Karpas-422 (cell line): Measurements from ENCODE around the gene PITPNM1. TPM values are rescaled to one million over a fixed set of nuclear protein-coding genes. Genes with fewer than 3 reads are reported as not detected.

Experiments
- DNase-seq: peaks from one replicate; pipeline ENCODE4 v3.0.0-alpha.2; 2015
- H2AFZ ChIP-seq: fragments of 200-600 bp; sonication (generic); 2 replicates; pipeline ENCODE4 v1.6.1; 2014; ENCODE audit warnings: antibody characterized with exemption, low read length, mixed read lengths
- H3K27ac ChIP-seq: fragments of 200-600 bp; sonication (generic); 2 replicates; pipeline ENCODE4 v1.5.1; 2014; ENCODE audit warnings: mild to moderate bottlenecking, low read length, moderate library complexity
- H3K27me3 ChIP-seq: fragments of 200-600 bp; sonication (generic); 2 replicates; pipeline ENCODE4 v1.6.1; 2014; ENCODE audit warnings: low read length, mixed read lengths
- H3K36me3 ChIP-seq: fragments of 200-600 bp; sonication (generic); 2 replicates; pipeline ENCODE4 v1.6.1; 2014; ENCODE audit warnings: low read length, mixed read lengths; ENCODE audit not compliant: insufficient read depth
- H3K4me1 ChIP-seq: fragments of 200-600 bp; sonication (generic); 2 replicates; pipeline ENCODE4 v1.6.1; 2014; ENCODE audit warnings: mild to moderate bottlenecking, low read length, mixed read lengths
- H3K4me2 ChIP-seq: fragments of 200-600 bp; sonication (generic); 2 replicates; pipeline ENCODE4 v1.6.1; 2014; ENCODE audit warnings: low read length, low read depth, mild to moderate bottlenecking; ENCODE audit not compliant: poor library complexity, severe bottlenecking
- H3K4me3 ChIP-seq: fragments of 200-600 bp; sonication (generic); 2 replicates; pipeline ENCODE4 v1.5.1; 2014; ENCODE audit warnings: mild to moderate bottlenecking, antibody characterized with exemption, low read length, mixed read lengths
- H3K79me2 ChIP-seq: fragments of 200-600 bp; sonication (generic); 2 replicates; pipeline ENCODE4 v1.6.1; 2014; ENCODE audit warnings: mild to moderate bottlenecking, low read length, mixed read lengths
- H3K9ac ChIP-seq: fragments of 200-600 bp; sonication (generic); 2 replicates; pipeline ENCODE4 v1.6.0; 2014; ENCODE audit warnings: low read length
- H3K9me2 ChIP-seq: fragments of 200-600 bp; sonication (generic), shearing (Covaris generic); replicated peaks from 2 replicates; pipeline ENCODE4 v1.6.0; 2014; ENCODE audit warnings: mild to moderate bottlenecking, low read length, moderate library complexity; ENCODE audit not compliant: insufficient read depth
- H3K9me3 ChIP-seq: fragments of 300-700, 200-600 bp; sonication (generic); 2 replicates; pipeline ENCODE4 v1.6.1; 2014; ENCODE audit warnings: low read length, mixed read lengths
- H4K20me1 ChIP-seq: fragments of 200-600 bp; sonication (generic); 2 replicates; pipeline ENCODE4 v1.6.1; 2014; ENCODE audit warnings: mild to moderate bottlenecking, antibody characterized with exemption, low read length, low read depth; ENCODE audit not compliant: insufficient read depth
- total RNA-seq: library from RNA; depleted of rRNA; stranded (reverse); fragments of >200 nt; shearing (Covaris generic); gene quantifications from 2 replicates; pipeline ENCODE4 v1.2.3, GENCODE V29; 2014; ENCODE audit warnings: low replicate concordance

PITPNM1 gene
- total RNA-seq, 1 experiment from 2014 or later: 79.6 TPM

- H3K27me3 ChIP-seq: no peaks in the 10 kb centered on the region
- H3K9me3 ChIP-seq: no peaks in the 10 kb centered on the region
- H3K9ac ChIP-seq: peak overlapping the region; percentile 85
- DNase-seq: peak; percentile 97
- H4K20me1 ChIP-seq: no peaks in the 10 kb centered on the region
- peak overlapping the region; percentile 86 for H3K4me2 ChIP-seq
- peaks cover 55% of the 10 kb centered on the region for H3K4me1 ChIP-seq
- no peak overlapping the region for H2AFZ ChIP-seq
- H3K79me2 ChIP-seq: peaks cover 23% of the 10 kb centered on the region
- peak overlapping the region; percentile 87 for H3K4me3 ChIP-seq
- peak overlapping the region; percentile 72 for H3K27ac ChIP-seq
- H3K36me3 ChIP-seq: no peaks in the 10 kb centered on the region
- no peaks in the 10 kb centered on the region for H3K9me2 ChIP-seq
Measured at GRCh38 chr11:67464411-67465188, 40.6 kb downstream of the PITPNM1 start.

GRCh38 chr11:67463680-67464410 lies 41.3 kb downstream of the PITPNM1 start:
- peaks cover 59% of the 10 kb centered on the region for H3K4me1 ChIP-seq
- H3K27ac ChIP-seq: peak overlapping the region; percentile 41
- H3K79me2 ChIP-seq: peaks cover 23% of the 10 kb centered on the region
- no peaks in the 10 kb centered on the region for H4K20me1 ChIP-seq
- no peak overlapping the region for H2AFZ ChIP-seq
- H3K9ac ChIP-seq: peak overlapping the region; percentile 73
- DNase-seq: no peak
- H3K36me3 ChIP-seq: no peaks in the 10 kb centered on the region
- H3K9me3 ChIP-seq: no peaks in the 10 kb centered on the region
- no peaks in the 10 kb centered on the region for H3K27me3 ChIP-seq
- no peaks in the 10 kb centered on the region for H3K9me2 ChIP-seq
- peak overlapping the region; percentile 86 for H3K4me2 ChIP-seq
- H3K4me3 ChIP-seq: peak overlapping the region; percentile 68

GRCh38 chr11:67463186-67463585 lies 42.0 kb downstream of the PITPNM1 start:
- Histone ChIP-seq H3K4me3 (no peak overlapping the region), H3K9me2 (no peaks in the 10 kb centered on the region), H3K9ac (no peak overlapping the region), H4K20me1 (no peaks in the 10 kb centered on the region), H2AFZ (no peak overlapping the region), H3K27ac (no peak overlapping the region), H3K4me1 (peaks cover 62% of the 10 kb centered on the region), H3K4me2 (no peak overlapping the region), H3K27me3 (no peaks in the 10 kb centered on the region), H3K79me2 (peaks cover 16% of the 10 kb centered on the region), H3K9me3 (no peaks in the 10 kb centered on the region), H3K36me3 (no peaks in the 10 kb centered on the region)
- no peak for DNase-seq

- H3K27ac ChIP-seq: peak overlapping the region; percentile 94; the same call in 1 of the 2 replicates
- peaks cover 27% of the 10 kb centered on the region for H3K4me1 ChIP-seq
- H3K36me3 ChIP-seq: no peaks in the 10 kb centered on the region
- H3K4me2 ChIP-seq: no peak overlapping the region
- no peak overlapping the region for H2AFZ ChIP-seq
- H3K9me3 ChIP-seq: no peaks in the 10 kb centered on the region
- no peaks in the 10 kb centered on the region for H3K9me2 ChIP-seq
- 0 out of 2 replicates have a peak overlapping the region, but pooled peaks have one; percentile 59 for H3K9ac ChIP-seq
- no peaks in the 10 kb centered on the region for H4K20me1 ChIP-seq
- no peaks in the 10 kb centered on the region for H3K27me3 ChIP-seq
- no peaks in the 10 kb centered on the region for H3K79me2 ChIP-seq
- H3K4me3 ChIP-seq: no peak overlapping the region
- no peak for DNase-seq
Measured at GRCh38 chr11:67458266-67458665, 46.9 kb downstream of the PITPNM1 start.

- H3K4me1 ChIP-seq: peaks cover 27% of the 10 kb centered on the region
- H3K4me2 ChIP-seq: no peak overlapping the region
- no peak overlapping the region for H3K27ac ChIP-seq
- H3K9me3 ChIP-seq: no peaks in the 10 kb centered on the region
- H3K79me2 ChIP-seq: no peaks in the 10 kb centered on the region
- H3K36me3 ChIP-seq: no peaks in the 10 kb centered on the region
- no peaks in the 10 kb centered on the region for H3K27me3 ChIP-seq
- DNase-seq: no peak
- no peak overlapping the region for H3K9ac ChIP-seq
- no peaks in the 10 kb centered on the region for H4K20me1 ChIP-seq
- no peak overlapping the region for H2AFZ ChIP-seq
- H3K9me2 ChIP-seq: no peaks in the 10 kb centered on the region
- no peak overlapping the region for H3K4me3 ChIP-seq
Measured at GRCh38 chr11:67457453-67457852, 47.7 kb downstream of the PITPNM1 start.

GRCh38 chr11:67456068-67456705 lies 49.0 kb downstream of the PITPNM1 start:
- no peaks in the 10 kb centered on the region for H3K79me2 ChIP-seq
- H3K9me3 ChIP-seq: no peaks in the 10 kb centered on the region
- H3K27me3 ChIP-seq: no peaks in the 10 kb centered on the region
- no peak overlapping the region for H2AFZ ChIP-seq
- no peak overlapping the region for H3K9ac ChIP-seq
- H3K4me1 ChIP-seq: peaks cover 25% of the 10 kb centered on the region
- no peaks in the 10 kb centered on the region for H3K36me3 ChIP-seq
- no peak overlapping the region for H3K4me3 ChIP-seq
- DNase-seq: no peak
- H3K27ac ChIP-seq: no peak overlapping the region
- no peaks in the 10 kb centered on the region for H3K9me2 ChIP-seq
- no peak overlapping the region for H3K4me2 ChIP-seq
- no peaks in the 10 kb centered on the region for H4K20me1 ChIP-seq

- Histone ChIP-seq H3K4me2 (no peak within 1 kb of the TSS), H3K4me1 (peaks cover 17% of the 10 kb centered on the region), H2AFZ (no peak within 1 kb of the TSS), H3K9me2 (no peaks in the 10 kb centered on the region), H3K36me3 (no peaks in the 10 kb centered on the region), H3K79me2 (no peaks in the 10 kb centered on the region), H3K9me3 (no peaks in the 10 kb centered on the region), H3K4me3 (no peak within 1 kb of the TSS), H3K9ac (no peak within 1 kb of the TSS), H3K27ac (no peak within 1 kb of the TSS), H4K20me1 (no peaks in the 10 kb centered on the region), H3K27me3 (no peaks in the 10 kb centered on the region)
- DNase-seq: no peak
Measured at GRCh38 chr11:67455054-67455453, 50.1 kb downstream of the PITPNM1 start, which contains the start of gene CABP4. TSS of gene CABP4 (plus strand) at chr11:67455354. CDS start at chr11:67455424, 70 bp downstream.
